Measurements from ENCODE around the gene MXRA5.

DNA sequence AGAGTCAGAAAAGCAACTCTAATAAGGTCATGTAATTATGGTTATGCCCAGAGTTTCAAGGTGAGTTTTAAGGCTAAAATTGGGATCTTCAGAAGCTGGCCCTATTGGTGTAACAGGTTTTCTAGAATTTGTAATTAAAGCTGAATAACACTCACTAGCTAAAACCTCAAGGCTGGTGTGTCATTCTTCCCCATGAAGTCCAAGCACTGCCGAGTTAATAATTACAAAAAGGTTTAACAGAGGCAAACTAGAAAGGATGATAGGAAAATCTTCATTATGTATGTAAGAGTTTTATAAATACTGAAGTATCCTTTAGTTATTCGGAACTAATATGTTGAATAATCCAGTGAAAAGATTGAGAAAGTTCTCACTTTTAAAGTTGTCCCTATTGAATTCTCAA is 34.3 kb downstream of the MXRA5 start:
- TF ChIP-seq, protein P1, sequence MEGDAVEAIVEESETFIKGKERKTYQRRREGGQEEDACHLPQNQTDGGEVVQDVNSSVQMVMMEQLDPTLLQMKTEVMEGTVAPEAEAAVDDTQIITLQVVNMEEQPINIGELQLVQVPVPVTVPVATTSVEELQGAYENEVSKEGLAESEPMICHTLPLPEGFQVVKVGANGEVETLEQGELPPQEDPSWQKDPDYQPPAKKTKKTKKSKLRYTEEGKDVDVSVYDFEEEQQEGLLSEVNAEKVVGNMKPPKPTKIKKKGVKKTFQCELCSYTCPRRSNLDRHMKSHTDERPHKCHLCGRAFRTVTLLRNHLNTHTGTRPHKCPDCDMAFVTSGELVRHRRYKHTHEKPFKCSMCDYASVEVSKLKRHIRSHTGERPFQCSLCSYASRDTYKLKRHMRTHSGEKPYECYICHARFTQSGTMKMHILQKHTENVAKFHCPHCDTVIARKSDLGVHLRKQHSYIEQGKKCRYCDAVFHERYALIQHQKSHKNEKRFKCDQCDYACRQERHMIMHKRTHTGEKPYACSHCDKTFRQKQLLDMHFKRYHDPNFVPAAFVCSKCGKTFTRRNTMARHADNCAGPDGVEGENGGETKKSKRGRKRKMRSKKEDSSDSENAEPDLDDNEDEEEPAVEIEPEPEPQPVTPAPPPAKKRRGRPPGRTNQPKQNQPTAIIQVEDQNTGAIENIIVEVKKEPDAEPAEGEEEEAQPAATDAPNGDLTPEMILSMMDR (conservative IDR thresholded peaks at IDR 0.05 in 1 of 2, IDR thresholded peaks at IDR 0.05 in 1 of 2; ENCODE audit: low read depth in 1 of 2, low read length in 2 of 2), result no peak
- no peak for TF ChIP-seq EZH2 (IDR thresholded peaks at IDR 0.05; ENCODE audit: low read length, missing control alignments)

All from fibroblast of lung (primary cell).